Ureter (tissue), 1 donor: ENCODE results near the gene KDM2A. TPM values are rescaled to one million over a fixed set of nuclear protein-coding genes. Genes with fewer than 3 reads are reported as not detected.

Experiments
- DNase-seq: peaks from one replicate; pipeline ENCODE4 v3.0.0-alpha.2; 2020; ENCODE audit warnings: low spot score
- total RNA-seq: library from RNA; stranded (reverse); gene quantifications from one replicate; pipeline ENCODE4 v1.2.4, GENCODE V29; 2023
- donor health status: DM: yes; HTN: yes; CAD: no.

The KDM2A gene
- total RNA-seq, 1 donor from 2014 or later = 106 TPM

DNA sequence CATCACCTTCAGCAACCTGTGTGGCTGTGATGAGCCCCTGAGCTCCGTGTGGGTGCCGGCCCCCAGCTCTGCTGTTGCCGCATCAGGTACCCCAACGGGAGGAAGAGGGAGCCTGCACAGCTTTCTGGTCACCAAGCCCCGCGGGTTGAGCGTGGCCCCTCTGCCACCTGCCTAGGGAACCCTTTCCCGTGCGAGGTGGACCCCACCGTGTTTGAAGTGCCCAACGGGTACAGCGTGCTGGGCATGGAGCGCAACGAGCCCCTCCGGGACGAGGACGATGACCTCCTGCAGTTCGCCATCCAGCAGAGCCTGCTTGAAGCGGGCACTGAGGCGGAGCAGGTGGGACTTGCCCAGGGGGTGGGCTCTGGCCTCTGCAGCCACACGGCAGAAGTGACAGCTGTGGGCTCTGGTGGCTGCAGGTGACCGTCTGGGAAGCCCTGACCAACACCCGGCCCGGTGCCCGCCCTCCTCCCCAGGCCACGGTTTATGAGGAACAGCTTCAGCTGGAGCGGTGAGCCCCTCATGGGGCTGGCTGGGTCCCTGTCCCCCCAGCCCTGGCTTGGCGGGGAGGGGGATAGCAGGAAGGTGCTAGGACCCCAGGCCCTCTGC lies 182.4 kb downstream of the KDM2A start:
- DNase-seq = no peak

DNA sequence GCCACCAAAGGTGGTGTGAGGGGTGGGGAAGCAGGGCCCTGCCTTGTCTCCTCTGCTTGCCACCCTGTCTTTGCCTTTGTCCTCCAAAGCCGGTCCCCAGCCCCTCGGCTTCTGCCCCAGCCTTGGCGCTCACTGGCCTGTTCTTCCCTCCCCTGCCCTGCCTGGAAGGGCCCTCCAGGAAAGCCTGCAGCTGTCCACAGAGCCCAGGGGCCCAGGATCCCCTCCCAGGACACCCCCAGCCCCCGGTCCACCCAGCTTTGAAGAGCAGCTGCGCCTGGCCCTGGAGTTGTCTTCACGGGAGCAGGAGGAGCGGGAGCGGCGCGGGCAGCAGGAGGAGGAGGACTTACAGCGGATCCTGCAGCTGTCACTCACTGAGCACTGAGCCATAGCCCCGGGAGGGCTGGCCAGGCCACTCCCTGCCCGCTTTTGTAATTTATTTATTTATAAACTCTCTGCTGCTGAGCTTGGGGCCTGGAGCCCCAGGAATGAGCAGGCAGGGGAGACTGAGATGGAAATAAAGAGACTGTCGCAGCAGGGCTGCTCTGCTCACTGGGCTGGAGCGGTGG lies 183.0 kb downstream of the KDM2A start:
- peak; percentile 78 for DNase-seq

DNA sequence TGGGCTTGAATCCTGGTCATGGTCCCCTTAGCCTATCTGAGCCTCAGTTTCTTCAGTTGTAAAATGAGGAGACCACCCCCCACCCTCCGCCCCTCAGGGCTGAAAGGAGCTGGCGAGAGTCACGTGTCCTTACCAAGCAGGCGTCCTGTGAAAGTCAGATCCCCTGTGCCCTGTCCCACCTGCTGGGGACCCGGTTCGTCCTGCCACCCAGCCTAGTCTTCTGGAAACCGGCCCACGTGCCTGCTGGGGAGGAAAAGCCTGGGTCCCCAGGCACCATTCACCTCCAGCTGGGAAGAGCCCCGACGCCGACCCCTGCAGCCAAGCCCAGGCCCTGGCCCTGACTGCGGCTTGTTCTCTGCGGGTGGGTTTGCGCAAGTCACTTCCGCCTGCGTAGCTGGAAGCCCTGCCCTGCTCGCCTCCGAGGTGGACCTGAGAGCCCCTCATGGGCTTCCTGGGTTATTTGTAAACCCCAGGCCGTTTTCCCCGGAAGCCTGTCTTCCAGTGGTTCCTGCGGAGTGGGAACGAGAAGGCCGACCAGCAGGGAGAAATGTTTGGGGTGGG lies 183.6 kb downstream of the KDM2A start:
- peak; percentile 59 for DNase-seq

DNA sequence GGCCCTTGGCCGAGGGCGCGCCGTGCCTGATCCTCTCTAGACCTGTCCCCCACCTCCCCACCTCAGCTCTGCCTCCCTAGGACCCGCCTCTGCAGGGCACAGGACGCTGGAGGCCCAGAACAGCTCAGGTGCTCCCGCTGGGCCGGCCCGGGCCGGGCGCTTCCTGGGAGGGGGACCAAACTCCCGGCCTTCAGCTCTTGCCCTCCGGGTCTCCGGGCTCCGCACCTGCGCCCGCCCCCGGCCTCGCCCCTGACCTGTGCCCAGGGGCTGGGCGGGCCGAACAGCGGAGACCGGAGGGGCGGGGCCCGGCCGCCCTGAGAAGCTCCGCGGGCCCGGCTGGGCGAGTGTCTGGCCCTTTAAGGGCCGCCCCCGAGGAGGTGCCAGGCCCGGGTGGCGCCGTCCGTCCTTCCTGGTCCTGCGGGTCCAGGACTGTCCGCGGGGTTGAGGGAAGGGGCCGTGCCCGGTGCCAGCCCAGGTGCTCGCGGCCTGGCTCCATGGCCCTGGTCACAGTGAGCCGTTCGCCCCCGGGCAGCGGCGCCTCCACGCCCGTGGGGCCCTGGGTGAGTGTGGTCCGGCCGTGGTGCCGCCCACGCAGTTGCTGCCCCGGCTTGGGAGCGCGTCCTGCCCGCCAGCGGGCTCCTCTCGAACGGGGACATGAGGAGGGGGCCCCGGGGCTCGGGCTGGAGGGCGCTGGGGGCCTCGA lies 184.2 kb downstream of the KDM2A start, which contains the start of gene SSH3:
Gene SSH3 (plus strand): TSS at position 399 of the 703 bp plus-strand sequence. CDS start 96 bp downstream, at position 495.
- peak; percentile 85 for DNase-seq

DNA sequence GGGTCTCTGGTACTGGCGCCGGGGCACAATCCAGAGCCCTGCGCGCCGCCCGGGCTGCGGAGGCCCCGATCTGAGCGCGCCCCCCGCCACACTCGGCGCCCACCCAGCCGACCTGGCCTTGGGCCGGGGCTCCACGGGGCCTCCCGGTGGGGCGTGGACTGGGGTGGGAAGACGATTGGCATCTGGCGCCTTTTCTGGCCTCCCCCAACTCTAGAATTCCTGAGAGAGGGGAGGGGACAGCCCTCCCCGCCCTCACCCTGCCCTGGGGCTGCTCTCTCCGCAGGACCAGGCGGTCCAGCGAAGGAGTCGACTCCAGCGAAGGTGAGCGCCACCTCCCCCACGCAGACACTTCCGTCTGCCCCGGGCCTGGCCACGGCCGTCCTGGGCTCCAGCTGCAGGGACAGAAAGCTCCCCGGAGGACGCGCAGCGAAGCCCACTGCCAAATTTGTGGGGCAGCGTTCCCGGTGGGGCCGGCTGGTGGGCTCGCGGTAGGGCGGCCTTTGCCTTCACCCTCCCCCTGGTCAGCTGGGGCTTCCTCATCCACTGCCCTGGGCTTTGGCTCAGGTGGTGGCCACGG lies 184.9 kb downstream of the KDM2A start:
- peak; percentile 62 for DNase-seq

DNA sequence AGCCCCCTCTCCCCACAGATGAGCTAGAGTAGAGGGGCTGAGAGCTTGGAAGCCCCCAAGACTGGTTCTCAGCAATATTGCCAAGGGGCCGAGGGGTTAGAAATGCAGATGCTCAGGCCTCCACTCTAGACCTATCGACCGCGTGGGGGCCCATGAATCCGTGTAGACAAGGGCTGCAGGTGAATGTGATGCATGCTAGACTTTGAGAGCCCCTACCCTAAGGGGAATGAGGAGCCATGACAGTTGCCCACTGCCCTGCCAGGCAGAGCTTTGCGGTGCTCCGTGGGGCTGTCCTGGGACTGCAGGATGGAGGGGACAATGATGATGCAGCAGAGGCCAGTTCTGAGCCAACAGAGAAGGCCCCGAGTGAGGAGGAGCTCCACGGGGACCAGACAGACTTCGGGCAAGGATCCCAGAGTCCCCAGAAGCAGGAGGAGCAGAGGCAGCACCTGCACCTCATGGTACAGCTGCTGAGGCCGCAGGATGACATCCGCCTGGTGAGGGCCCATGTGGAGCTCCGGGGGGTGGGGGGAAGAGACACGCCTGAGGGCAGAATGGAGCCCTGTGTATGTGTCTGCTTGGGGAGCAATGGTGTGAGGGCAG lies 185.5 kb downstream of the KDM2A start:
- DNase-seq = no peak

DNA sequence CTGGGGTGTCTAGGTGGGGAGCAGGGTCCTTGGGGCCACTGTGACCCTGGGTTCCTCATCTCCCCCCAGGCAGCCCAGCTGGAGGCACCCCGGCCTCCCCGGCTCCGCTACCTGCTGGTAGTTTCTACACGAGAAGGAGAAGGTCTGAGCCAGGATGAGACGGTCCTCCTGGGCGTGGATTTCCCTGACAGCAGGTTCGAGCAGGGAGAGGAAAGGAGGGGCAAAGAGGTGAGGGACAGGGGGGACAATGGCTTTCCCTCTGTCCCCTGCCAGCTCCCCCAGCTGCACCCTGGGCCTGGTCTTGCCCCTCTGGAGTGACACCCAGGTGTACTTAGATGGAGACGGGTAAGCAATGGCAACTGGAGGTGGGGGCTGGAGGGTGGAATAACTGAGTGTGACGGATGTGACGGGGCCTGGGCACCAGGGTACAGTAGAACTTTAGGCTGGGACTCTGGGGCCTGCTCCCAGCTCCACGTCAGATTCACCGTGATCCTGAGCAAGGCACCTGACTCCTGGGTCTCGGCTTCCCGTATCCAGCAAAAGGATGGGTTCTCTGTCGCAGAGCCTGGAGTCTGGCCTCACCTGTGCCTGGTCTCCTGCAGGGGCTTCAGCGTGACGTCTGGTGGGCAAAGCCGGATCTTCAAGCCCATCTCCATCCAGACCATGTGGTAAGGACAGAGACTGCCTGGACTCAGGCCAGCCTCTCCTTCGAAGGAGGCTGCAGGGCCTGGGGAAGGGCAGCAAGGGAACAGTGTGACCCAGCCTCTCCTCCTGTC lies 187.9 kb downstream of the KDM2A start:
- no peak for DNase-seq

DNA sequence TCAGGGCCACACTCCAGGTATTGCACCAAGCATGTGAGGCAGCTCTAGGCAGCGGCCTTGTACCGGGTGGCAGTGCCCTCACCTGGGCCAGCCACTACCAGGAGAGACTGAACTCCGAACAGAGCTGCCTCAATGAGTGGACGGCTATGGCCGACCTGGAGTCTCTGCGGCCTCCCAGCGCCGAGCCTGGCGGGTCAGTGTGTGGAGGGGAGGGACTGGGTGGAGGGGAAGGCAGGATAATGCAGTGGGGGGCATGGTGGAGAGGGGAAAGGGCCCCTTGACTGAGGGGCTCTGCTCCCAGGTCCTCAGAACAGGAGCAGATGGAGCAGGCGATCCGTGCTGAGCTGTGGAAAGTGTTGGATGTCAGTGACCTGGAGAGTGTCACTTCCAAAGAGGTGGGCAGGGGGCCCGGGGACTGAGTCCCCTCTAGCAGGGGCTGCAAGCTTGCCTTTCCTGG lies 188.5 kb downstream of the KDM2A start:
- DNase-seq = no peak

Other genes starting within 250 kb of the KDM2A start
- 12.7 TPM for gene PC, start 160.9 kb upstream of the KDM2A start, total RNA-seq
- gene C11orf86, start 144.0 kb upstream of the KDM2A start, total RNA-seq = not detected
- gene SYT12, start 96.1 kb upstream of the KDM2A start, total RNA-seq = 4.8 TPM
- 15.2 TPM for gene RHOD, start 62.4 kb upstream of the KDM2A start, total RNA-seq
- 75.9 TPM for gene GRK2, start 147.2 kb downstream of the KDM2A start, total RNA-seq
- gene ANKRD13D, start 170.0 kb downstream of the KDM2A start, total RNA-seq = 110 TPM
- 258 TPM for gene SSH3, start 184.3 kb downstream of the KDM2A start, total RNA-seq
- 57.9 TPM for gene POLD4, start 234.3 kb downstream of the KDM2A start, total RNA-seq